H1 (cell line): ENCODE data around the gene UNC5B. TPM values are rescaled to one million over a fixed set of nuclear protein-coding genes. Genes with fewer than 3 reads are reported as not detected.

Experiments
- CTCF ChIA-PET: fragments of 300-600 bp; sonication (Branson Sonifier 250); formaldehyde crosslinking; loops from one replicate; lab custom pipeline; 2021; ENCODE audit not compliant: partially characterized antibody; lab: Charles Lee
- POLR2A ChIA-PET: fragments of 300-600 bp; sonication (Branson Sonifier 250); formaldehyde crosslinking; loops from one replicate; lab custom pipeline; 2021; ENCODE audit warnings: inconsistent platforms; ENCODE audit not compliant: partially characterized antibody; lab: Charles Lee
- DNase-seq, 2 experiments: peaks; one replicate each; pipeline versions ENCODE4 v3.0.0 to v3.0.0-alpha.2; 2010 to 2022; ENCODE audit warnings: low spot score in 2 of 2, low read depth in 1 of 2, mixed read lengths in 1 of 2
- FAIRE-seq: peaks from 2 replicates; lab custom pipeline; 2011; peaks lifted over from hg19 to GRCh38; lab: Jason Lieb, UNC
- H2AFZ ChIP-seq: 2 replicates; pipeline ENCODE4 v1.8.1; 2012; ENCODE audit warnings: low read length, inconsistent platforms
- H2AK5ac ChIP-seq: 2 replicates; pipeline ENCODE4 v1.6.1; 2013; ENCODE audit warnings: low read depth, low read length
- H2BK120ac ChIP-seq: replicated peaks from 2 replicates; pipeline ENCODE3; 2013; ENCODE audit warnings: low read depth, low read length, inconsistent platforms
- H2BK12ac ChIP-seq: 2 replicates; pipeline ENCODE4 v1.6.1; 2013; ENCODE audit warnings: low read depth, low read length
- H2BK15ac ChIP-seq: 2 replicates; pipeline ENCODE4 v1.6.1; 2013; ENCODE audit warnings: low read length
- H2BK20ac ChIP-seq: 2 replicates; pipeline ENCODE4 v1.6.1; 2013; ENCODE audit warnings: low read length
- H2BK5ac ChIP-seq: 2 replicates; pipeline ENCODE4 v1.6.1; 2013; ENCODE audit warnings: low read depth, low read length
- H3K14ac ChIP-seq: 2 replicates; pipeline ENCODE4 v1.6.1; 2013; ENCODE audit warnings: inconsistent platforms; ENCODE audit not compliant: insufficient read length
- H3K18ac ChIP-seq: 2 replicates; pipeline ENCODE4 v1.6.1; 2013; ENCODE audit warnings: low read length; ENCODE audit errors: extremely low read depth
- H3K23ac ChIP-seq: 2 replicates; pipeline ENCODE4 v1.6.1; 2013; ENCODE audit warnings: inconsistent platforms; ENCODE audit not compliant: insufficient read length
- H3K23me2 ChIP-seq: 2 replicates; pipeline ENCODE4 v1.6.1; 2013; ENCODE audit warnings: low read depth, low read length
- H3K27ac ChIP-seq: 2 replicates; pipeline ENCODE4 v1.6.1; 2011; ENCODE audit warnings: low read depth, low read length, inconsistent platforms
- H3K27me3 ChIP-seq, 4 experiments: replicated peaks in 1 of 4; 1 replicate in 1 of 4; 2 replicates in 3 of 4; pipeline versions ENCODE4 v1.6.1 to v1.8.1; 2011 to 2013; ENCODE audit warnings: low read length in 3 of 4, mild to moderate bottlenecking in 3 of 4, inconsistent platforms in 2 of 4, mixed read lengths in 2 of 4, moderate library complexity in 1 of 4; ENCODE audit not compliant: control insufficient read depth in 3 of 4, insufficient read depth in 3 of 4; ENCODE audit errors: extremely low read depth in 1 of 4
- H3K36me3 ChIP-seq, 4 experiments: 2 replicates each; pipeline versions ENCODE4 v1.6.1 to v1.8.1; 2011 to 2013; ENCODE audit warnings: mild to moderate bottlenecking in 4 of 4, low read length in 3 of 4, moderate library complexity in 2 of 4, control low read depth in 1 of 4, inconsistent platforms in 1 of 4; ENCODE audit not compliant: insufficient read depth in 4 of 4, control insufficient read depth in 2 of 4
- H3K4ac ChIP-seq: replicated peaks from 2 replicates; pipeline ENCODE3; 2013; ENCODE audit warnings: low read length, low read depth, mixed read lengths, inconsistent platforms; ENCODE audit not compliant: insufficient read length
- H3K4me1 ChIP-seq, 4 experiments: replicated peaks in 1 of 4; 1 replicate in 1 of 4; 2 replicates in 3 of 4; pipeline versions ENCODE4 v1.6.1 to v1.8.1; 2011 to 2013; ENCODE audit warnings: low read length in 3 of 4, inconsistent platforms in 2 of 4, mixed read lengths in 1 of 4; ENCODE audit not compliant: insufficient read depth in 4 of 4, control insufficient read depth in 3 of 4
- H3K4me2 ChIP-seq, 2 experiments: 2 replicates each; pipeline versions ENCODE4 v1.6.1 to v1.8.1; 2011 to 2013; ENCODE audit warnings: low read depth in 2 of 2, low read length in 2 of 2, control low read depth in 1 of 2, inconsistent platforms in 1 of 2, mild to moderate bottlenecking in 1 of 2; ENCODE audit not compliant: insufficient read depth in 1 of 2
- H3K4me3 ChIP-seq, 4 experiments: fragments of 200-600, 300-600 bp in 1 of 4; sonication (generic), shearing (Covaris generic), sonication (Bioruptor Twin) in 1 of 4; 2 replicates each; pipeline versions ENCODE4 v1.5.1 to v1.8.1; 2011 to 2016; ENCODE audit warnings: low read length in 4 of 4, low read depth in 3 of 4, control low read depth in 2 of 4, inconsistent platforms in 2 of 4, mild to moderate bottlenecking in 2 of 4, mixed read lengths in 1 of 4, moderate library complexity in 1 of 4; ENCODE audit not compliant: insufficient read depth in 2 of 4; ENCODE audit errors: extremely low read depth in 1 of 4
- H3K56ac ChIP-seq: replicated peaks from 2 replicates; pipeline ENCODE3; 2013; ENCODE audit warnings: low read depth, mild to moderate bottlenecking, mixed read lengths, low read length, inconsistent platforms; ENCODE audit not compliant: insufficient read length
- H3K79me1 ChIP-seq: 2 replicates; pipeline ENCODE4 v1.6.1; 2013; ENCODE audit warnings: low read depth, low read length, control low read depth
- H3K79me2 ChIP-seq, 2 experiments: 2 replicates each; pipeline versions ENCODE4 v1.6.1 to v1.8.1; 2012 to 2013; ENCODE audit warnings: low read length in 2 of 2, mild to moderate bottlenecking in 2 of 2, inconsistent platforms in 1 of 2; ENCODE audit not compliant: insufficient read depth in 2 of 2, control insufficient read depth in 1 of 2
- H3K9ac ChIP-seq, 4 experiments: replicated peaks in 1 of 4; 1 replicate in 1 of 4; 2 replicates in 3 of 4; pipeline versions ENCODE4 v1.6.1 to v1.8.1; 2011 to 2013; ENCODE audit warnings: low read depth in 3 of 4, low read length in 3 of 4, control low read depth in 2 of 4, mild to moderate bottlenecking in 2 of 4, moderate library complexity in 2 of 4, inconsistent platforms in 1 of 4; ENCODE audit errors: extremely low read depth in 1 of 4
- H3K9me3 ChIP-seq, 2 experiments: 2 replicates each; pipeline versions ENCODE4 v1.6.1 to v1.8.1; 2012 to 2013; ENCODE audit warnings: mild to moderate bottlenecking in 2 of 2, moderate library complexity in 2 of 2, control low read depth in 1 of 2, inconsistent platforms in 1 of 2, low read depth in 1 of 2, low read length in 1 of 2, mixed read lengths in 1 of 2; ENCODE audit not compliant: insufficient read depth in 2 of 2
- H4K20me1 ChIP-seq, 2 experiments: replicated peaks in 1 of 2; 2 replicates each; pipeline versions ENCODE3 to v1.8.1; 2011 to 2013; ENCODE audit warnings: inconsistent platforms in 2 of 2, low read length in 2 of 2, mild to moderate bottlenecking in 1 of 2; ENCODE audit not compliant: insufficient read depth in 2 of 2, control insufficient read depth in 1 of 2
- H4K5ac ChIP-seq: 2 replicates; pipeline ENCODE4 v1.6.1; 2013; ENCODE audit warnings: low read length, low read depth, mixed read lengths, inconsistent platforms; ENCODE audit not compliant: insufficient read length
- H4K8ac ChIP-seq: 2 replicates; pipeline ENCODE4 v1.8.0; 2013; ENCODE audit warnings: mild to moderate bottlenecking, moderate library complexity, low read length, inconsistent platforms; ENCODE audit not compliant: insufficient read depth; ENCODE audit errors: extremely low read depth
- H4K91ac ChIP-seq: replicated peaks from 2 replicates; pipeline ENCODE3; 2013; ENCODE audit warnings: low read length, mixed read lengths, inconsistent platforms; ENCODE audit not compliant: insufficient read length
- CTBP2 ChIP-seq: IDR thresholded peaks from 2 replicates; pipeline ENCODE4 v1.7.0; 2011; ENCODE audit warnings: borderline replicate concordance, mild to moderate bottlenecking, moderate library complexity, mixed read lengths, low read length; ENCODE audit not compliant: insufficient read depth, insufficient read length
- FOSL1 ChIP-seq: IDR thresholded peaks from 2 replicates; pipeline ENCODE4 v1.6.1; 2011; ENCODE audit warnings: mild to moderate bottlenecking, low read depth, low read length, moderate library complexity; ENCODE audit not compliant: insufficient read depth
- WGBS, 2 experiments: shearing (Covaris generic) in 1 of 2; methylation state at CpG; one replicate each; pipeline versions ENCODE4 v1.1.6 to v1.1.7; 2013 to 2015; ENCODE audit warnings: low lambda C conversion rate in 2 of 2, mixed read lengths in 2 of 2, inconsistent platforms in 1 of 2, low coverage in 1 of 2, missing lambda C conversion rate in 1 of 2; ENCODE audit not compliant: insufficient replicate concordance in 2 of 2, insufficient coverage in 1 of 2, insufficient read length in 1 of 2; ENCODE audit errors: extremely low coverage in 1 of 2, missing lambda C conversion rate in 1 of 2; 5-methylcytosine and 5-hydroxymethylcytosine counted together
- polyA plus RNA-seq, 7 experiments: library from polyadenylated mRNA; depleted of rRNA in 3 of 7; stranded (reverse) in 5 of 7; unstranded in 2 of 7; fragments of >200 nt in 5 of 7; fragments of 200-250 nt in 2 of 7; gene quantifications; 1 replicate in 5 of 7; 2 replicates in 1 of 7; 4 replicates in 1 of 7; pipeline versions ENCODE4 v1.2.1 to v1.2.3, GENCODE V29; 2011 to 2013; ENCODE audit warnings: missing spikeins in 2 of 7, mixed read lengths in 2 of 7
- total RNA-seq: library from RNA; stranded (reverse); fragmentation: NEBNext Ultra II Directional; extraction: Animal tissue kit (Norgen Biotek cat#: 25700); gene quantifications from 2 replicates; pipeline ENCODE4 v1.2.1, GENCODE V29; 2021

The UNC5B gene
- total and polyA plus RNA-seq, 2 of the 8 experiments (the other 6 are each of a cell fraction or from before 2014, with no cell fraction given), result 27.9 to 31.8 TPM

DNA sequence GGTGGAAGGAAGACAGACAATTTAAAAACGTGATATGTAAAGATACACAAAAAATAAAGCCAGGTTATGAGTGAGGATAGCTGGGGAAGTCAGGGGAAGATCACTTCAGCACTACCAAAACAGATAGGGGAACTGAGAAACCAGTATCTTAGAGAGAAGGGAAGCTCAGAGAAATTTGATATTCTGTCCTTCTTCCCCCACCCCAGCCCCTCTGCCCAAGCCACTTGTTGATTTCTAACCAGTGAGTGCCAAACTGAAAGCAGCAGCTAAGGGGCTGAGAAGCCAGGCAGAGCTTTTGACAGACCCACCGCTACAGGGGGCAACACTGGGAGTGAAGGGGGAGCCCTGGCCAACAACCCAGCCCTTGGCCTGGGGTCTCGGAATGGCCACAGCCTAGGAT, 97.5 kb downstream of the UNC5B start:
- no peak overlapping the region for H2AK5ac ChIP-seq
- 55% methylated on average over 3 of the region's 3 CpGs; no CpG with 5 or more reads in 1 of the 2 experiments for WGBS, 2 experiments
- peaks cover 2 to 4% (median 3%) of the 10 kb centered on the region in 4 experiments; a peak in 4 of 7 replicates for H3K4me1 ChIP-seq
- CTCF ChIA-PET, result interaction anchor here (0.7 to 4.5 kb wide), 11 partner anchors 9 to 406 kb away, joined by 3 to 32 read pairs (median 3); partner anchors contain the start of genes CDH23 and SLC29A3
- no peak overlapping the region for H2BK120ac ChIP-seq
- no peak overlapping the region for H2BK12ac ChIP-seq
- no peaks in the 10 kb centered on the region for H3K36me3 ChIP-seq
- no peaks in the 10 kb centered on the region for H4K20me1 ChIP-seq
- POLR2A ChIA-PET, result interaction anchor here (0.6 kb wide), 1 partner anchor 62 kb away, joined by 3 read pairs; no protein-coding TSS in a partner anchor
- H3K23me2 ChIP-seq, result no peaks in the 10 kb centered on the region
- no peak overlapping the region for H3K4ac ChIP-seq
- no peaks in the 10 kb centered on the region for H3K79me1 ChIP-seq
- no peak overlapping the region for H3K4me2 ChIP-seq
- H3K27me3 ChIP-seq, result peaks cover 0 to 12% (median 3%) of the 10 kb centered on the region in 4 experiments; a peak in 4 of 7 replicates
- no peak overlapping the region for H4K91ac ChIP-seq
- H2BK5ac ChIP-seq, result no peak overlapping the region
- no peak overlapping the region for H3K23ac ChIP-seq
- H3K56ac ChIP-seq, result no peak overlapping the region
- TF ChIP-seq CTBP2 (no peak), FOSL1 (no peak)
- TF ChIP-seq, all 59 proteins: peak for 0
- no peak overlapping the region for H3K18ac ChIP-seq
- no peak overlapping the region for H3K9ac ChIP-seq
- no peak overlapping the region for H4K8ac ChIP-seq
- H3K4me3 ChIP-seq, result no peak overlapping the region
- FAIRE-seq (no peak), DNase-seq (no peak)
- no peak overlapping the region for H3K14ac ChIP-seq
- H4K5ac ChIP-seq, result no peak overlapping the region
- H2BK15ac ChIP-seq, result no peak overlapping the region
- H3K79me2 ChIP-seq, result no peaks in the 10 kb centered on the region; a peak in 1 of 4 replicates
- no peak overlapping the region for H2BK20ac ChIP-seq
- H2AFZ ChIP-seq, result no peak overlapping the region
- no peaks in the 10 kb centered on the region for H3K9me3 ChIP-seq
- no peak overlapping the region for H3K27ac ChIP-seq
